AG09319 (cell line): Measurements from ENCODE around the gene APOF.

Experiments
- DNase-seq: peaks from one replicate; pipeline ENCODE4 v3.0.0-alpha.2; 2010; ENCODE audit warnings: low read depth; ENCODE audit errors: extremely low read depth
- TF ChIP-seq, protein P1 (sequence below): IDR thresholded peaks from 2 replicates; pipeline ENCODE4 v1.5.1; 2011; ENCODE audit warnings: low read depth, mild to moderate bottlenecking, inconsistent platforms, low read length, moderate library complexity

The APOF gene

DNA sequence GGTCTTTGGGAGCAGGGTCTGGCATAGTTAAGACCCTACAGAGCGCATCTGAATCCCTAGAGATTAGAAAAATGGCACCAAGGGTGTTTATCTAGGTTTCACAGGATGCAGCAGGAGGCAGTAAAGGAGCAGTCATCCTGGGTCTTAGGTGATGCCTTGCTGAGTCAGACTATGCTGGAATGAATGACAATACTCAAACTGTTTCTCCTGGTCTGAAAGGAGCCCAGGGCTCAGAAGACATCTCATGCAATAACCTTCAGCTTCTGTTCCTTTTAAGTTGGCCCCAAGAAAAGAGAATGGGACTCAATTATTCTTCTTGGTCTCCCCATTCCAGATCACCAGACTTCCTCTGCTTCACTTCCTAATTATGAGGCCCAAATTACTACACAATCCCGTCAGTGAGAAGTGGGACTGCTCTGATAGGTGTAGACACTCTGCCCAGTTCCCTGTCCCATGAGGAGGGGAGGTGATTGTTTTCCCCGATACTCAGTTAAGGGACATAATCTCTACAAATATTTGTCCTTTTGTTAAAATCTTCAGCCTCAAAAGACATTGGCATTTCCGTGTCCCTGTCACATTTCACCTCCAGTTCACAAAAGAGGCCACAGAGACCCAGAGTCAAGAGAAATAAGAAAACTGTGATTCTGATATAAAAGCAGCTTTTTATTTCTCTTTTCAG lies 14.8 kb upstream of the APOF start:
- no peak for DNase-seq

DNA sequence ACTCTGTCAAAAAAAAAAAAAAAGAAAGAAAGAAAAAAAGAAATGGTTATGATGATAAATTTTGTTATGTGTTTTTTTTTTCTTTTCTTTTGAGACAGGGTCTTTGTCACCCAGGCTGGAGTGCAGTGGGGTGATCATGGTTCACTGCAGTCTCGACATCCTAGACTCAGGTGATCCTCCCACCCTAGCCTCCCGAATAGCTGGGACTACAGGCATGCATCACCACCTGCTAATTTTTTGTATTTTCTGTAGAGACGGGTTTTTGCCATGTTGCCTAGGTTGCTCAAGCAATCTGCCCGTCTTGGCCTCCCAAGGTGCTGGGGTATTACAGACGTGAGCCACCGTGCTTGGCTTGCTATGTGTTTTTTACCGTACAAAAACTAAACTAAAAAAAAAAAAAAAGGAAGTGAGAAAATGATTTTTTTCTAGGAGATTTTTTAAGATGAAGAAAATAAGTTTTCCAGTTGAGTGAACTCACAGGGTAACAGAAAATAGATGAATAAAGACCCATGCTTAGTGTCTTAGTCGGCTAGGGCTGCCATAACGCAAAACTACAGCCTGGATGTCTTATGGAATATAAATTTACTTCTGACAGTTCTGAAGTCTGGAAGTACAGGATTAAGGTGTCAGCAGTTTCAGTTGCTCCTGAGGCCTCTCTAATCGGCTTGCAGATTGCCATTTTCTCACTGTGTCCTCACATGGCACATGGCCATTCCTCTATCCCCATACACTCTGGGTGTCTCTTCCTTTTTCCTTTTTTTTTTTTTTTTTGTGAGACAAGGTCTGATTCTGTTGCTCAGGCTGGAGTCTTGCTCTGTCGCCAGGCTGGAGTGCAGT lies 13.2 kb upstream of the APOF start:
- TF ChIP-seq, protein P1, sequence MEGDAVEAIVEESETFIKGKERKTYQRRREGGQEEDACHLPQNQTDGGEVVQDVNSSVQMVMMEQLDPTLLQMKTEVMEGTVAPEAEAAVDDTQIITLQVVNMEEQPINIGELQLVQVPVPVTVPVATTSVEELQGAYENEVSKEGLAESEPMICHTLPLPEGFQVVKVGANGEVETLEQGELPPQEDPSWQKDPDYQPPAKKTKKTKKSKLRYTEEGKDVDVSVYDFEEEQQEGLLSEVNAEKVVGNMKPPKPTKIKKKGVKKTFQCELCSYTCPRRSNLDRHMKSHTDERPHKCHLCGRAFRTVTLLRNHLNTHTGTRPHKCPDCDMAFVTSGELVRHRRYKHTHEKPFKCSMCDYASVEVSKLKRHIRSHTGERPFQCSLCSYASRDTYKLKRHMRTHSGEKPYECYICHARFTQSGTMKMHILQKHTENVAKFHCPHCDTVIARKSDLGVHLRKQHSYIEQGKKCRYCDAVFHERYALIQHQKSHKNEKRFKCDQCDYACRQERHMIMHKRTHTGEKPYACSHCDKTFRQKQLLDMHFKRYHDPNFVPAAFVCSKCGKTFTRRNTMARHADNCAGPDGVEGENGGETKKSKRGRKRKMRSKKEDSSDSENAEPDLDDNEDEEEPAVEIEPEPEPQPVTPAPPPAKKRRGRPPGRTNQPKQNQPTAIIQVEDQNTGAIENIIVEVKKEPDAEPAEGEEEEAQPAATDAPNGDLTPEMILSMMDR: no peak
- no peak for DNase-seq

More for the DNA sequence above, 14.8 kb upstream of the APOF start:
- TF ChIP-seq, protein P1: no peak

DNA sequence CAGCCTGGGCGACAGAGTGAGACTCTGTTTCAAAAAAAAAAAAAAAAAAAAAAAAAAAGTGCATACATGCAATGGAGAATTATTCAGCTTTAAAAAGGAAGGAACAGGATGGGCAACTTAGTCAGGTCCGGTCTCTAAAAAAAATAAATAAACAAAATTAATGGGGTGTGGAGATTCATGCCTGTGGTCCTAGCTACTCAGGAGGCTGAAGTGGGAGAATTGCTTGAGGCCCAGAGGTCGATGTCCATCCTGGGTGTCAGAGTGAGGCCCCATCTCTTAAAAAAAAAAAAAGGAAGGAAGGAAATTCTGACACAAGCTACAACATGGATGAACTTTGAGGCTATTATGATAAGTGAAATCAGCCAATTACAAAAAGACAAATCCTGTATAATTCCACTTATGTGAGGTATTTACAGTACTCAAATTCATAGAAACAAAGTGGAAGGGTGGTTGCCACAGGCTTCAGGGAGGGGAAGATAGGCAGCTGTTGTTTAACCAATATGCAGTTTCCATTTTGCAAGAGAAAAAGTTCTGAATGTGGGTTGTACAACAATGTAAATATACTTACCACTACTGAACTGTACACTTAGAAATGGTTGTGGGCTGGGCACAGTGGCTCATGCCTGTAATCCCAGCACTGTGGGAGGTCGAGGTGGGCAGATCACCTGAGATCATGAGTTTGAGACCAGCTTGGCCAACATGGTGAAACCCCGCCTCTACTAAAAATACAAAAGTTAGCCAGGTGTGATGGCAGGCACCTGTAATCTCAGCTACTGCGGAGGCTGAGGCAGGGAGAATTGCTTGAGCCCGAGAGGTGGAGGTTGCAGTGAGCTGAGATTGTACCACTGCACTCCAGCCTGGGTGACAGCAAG lies 12.3 kb upstream of the APOF start:
- TF ChIP-seq, protein P1: no peak
- DNase-seq: no peak

DNA sequence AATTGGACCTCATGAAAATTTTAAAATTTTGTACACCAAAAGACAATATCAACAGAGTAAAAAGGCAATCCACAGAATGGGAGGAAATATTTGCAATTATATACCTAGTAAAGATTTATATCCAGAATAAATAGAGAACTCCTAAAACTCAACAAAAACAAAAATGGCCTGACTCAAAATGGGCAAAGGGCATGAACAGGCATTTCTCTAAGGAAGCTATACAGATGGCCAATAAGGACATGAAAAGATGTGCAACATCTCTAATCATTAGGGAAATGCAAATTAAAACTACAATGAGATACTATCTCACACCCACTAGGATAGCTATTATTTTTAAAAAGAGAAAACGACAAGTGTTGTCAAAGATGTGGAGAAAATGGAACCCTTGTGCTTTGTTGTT lies 10.9 kb upstream of the APOF start:
- no peak for DNase-seq
- TF ChIP-seq, protein P1: no peak

DNA sequence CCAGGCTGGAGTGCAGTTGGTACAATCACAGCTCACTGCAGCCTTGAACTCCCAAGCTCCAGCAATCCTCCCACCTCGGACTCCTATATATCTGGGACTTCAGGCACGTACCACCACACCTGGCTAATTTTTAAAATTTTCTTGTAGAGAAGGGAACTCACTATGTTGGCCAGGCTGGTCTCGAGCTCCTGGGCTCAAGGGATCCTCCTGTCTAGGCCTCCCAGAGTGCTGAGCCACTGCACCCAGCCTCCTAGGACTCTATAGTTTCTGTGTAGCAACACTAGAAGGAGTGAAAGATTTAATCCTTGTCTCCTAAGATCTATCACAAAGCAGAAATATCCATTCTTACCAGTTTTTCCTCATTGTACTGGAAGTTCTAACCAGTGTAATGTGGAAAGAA lies 4.3 kb upstream of the APOF start:
- TF ChIP-seq, protein P1: no peak

DNA sequence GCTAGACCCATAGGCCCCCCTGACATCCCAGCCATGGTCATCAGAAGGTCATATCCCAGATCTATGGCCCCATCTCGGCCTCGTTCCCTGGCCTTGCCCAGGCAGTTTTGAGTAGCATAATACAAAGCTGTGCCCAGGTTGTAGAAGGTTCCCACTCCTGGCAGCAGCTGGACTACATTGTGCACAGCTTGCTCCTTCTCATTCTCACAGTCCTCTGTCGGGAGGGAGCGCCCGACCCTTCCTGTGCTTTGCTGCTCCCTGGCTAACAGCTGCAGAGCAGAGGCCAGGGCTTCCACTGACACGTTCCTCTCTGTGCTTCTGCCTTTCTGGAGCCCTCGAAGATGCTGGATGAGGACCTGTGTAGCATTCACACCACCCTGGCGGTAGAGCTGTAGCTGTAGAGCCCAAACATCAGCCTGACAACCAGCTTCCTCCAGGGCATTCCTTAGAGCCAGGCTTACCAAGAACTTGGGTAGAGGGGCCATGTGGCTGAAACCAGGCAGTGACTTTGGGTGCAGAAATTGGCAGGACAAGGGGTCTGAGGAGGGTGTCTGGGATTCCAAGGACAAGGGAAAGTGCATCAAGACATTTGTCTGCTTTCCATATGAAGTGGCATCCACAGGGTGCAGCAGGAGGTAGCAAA lies 1.0 kb downstream of the APOF start:
- TF ChIP-seq, protein P1: no peak

More for the DNA sequence above, 4.3 kb upstream of the APOF start:
- DNase-seq: no peak

More for the DNA sequence above, 1.0 kb downstream of the APOF start:
- no peak for DNase-seq
